GM12874 (cell line): ENCODE results near the gene FXYD3.

ENCODE experiments used
- TF ChIP-seq, protein P1 (sequence below): IDR thresholded peaks from 2 replicates; pipeline ENCODE4 v1.5.1; 2011; ENCODE audit warnings: low read depth, mild to moderate bottlenecking, control low read depth, low read length, moderate library complexity; ENCODE audit not compliant: insufficient read depth

Gene FXYD3

DNA sequence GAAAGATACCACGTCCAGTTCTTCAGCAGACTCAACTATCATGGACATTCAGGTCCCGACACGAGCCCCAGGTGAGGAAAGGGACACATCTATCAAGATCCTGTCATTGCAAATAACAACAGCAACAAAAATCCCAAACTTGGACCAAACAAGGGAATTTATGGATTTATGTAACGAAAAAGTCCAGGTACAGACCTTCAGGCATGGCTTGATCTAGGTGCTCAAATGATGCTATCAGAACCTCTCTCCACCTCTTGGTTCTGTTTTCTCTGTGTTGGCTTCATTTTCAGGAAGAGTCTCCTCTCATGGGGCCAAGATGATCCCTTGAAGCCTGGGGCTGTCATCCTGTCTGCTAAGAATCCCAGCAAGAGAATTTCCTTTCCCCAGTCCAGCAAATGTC is 41.8 kb downstream of the FXYD3 start:
- TF ChIP-seq, protein P1, sequence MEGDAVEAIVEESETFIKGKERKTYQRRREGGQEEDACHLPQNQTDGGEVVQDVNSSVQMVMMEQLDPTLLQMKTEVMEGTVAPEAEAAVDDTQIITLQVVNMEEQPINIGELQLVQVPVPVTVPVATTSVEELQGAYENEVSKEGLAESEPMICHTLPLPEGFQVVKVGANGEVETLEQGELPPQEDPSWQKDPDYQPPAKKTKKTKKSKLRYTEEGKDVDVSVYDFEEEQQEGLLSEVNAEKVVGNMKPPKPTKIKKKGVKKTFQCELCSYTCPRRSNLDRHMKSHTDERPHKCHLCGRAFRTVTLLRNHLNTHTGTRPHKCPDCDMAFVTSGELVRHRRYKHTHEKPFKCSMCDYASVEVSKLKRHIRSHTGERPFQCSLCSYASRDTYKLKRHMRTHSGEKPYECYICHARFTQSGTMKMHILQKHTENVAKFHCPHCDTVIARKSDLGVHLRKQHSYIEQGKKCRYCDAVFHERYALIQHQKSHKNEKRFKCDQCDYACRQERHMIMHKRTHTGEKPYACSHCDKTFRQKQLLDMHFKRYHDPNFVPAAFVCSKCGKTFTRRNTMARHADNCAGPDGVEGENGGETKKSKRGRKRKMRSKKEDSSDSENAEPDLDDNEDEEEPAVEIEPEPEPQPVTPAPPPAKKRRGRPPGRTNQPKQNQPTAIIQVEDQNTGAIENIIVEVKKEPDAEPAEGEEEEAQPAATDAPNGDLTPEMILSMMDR: no peak

DNA sequence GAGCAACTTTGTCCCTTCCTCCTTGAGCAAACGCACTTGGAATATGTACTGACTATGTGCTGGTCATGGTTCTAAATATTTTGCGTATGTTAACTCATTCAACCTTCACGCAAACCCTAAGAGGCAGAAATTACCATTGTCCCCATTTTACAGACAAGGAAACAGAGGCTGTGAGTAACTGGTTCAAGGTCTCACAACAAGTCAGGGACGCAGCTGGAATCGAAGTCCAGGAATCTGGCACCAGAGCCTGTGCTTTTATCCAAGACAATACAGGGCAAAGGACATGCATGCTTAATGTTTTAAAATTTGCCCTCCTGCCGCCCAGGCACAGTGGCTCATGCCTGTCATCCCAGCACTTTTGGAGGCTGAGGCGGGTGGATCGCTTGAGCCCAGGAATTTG is 44.0 kb downstream of the FXYD3 start:
- TF ChIP-seq, protein P1: no peak

DNA sequence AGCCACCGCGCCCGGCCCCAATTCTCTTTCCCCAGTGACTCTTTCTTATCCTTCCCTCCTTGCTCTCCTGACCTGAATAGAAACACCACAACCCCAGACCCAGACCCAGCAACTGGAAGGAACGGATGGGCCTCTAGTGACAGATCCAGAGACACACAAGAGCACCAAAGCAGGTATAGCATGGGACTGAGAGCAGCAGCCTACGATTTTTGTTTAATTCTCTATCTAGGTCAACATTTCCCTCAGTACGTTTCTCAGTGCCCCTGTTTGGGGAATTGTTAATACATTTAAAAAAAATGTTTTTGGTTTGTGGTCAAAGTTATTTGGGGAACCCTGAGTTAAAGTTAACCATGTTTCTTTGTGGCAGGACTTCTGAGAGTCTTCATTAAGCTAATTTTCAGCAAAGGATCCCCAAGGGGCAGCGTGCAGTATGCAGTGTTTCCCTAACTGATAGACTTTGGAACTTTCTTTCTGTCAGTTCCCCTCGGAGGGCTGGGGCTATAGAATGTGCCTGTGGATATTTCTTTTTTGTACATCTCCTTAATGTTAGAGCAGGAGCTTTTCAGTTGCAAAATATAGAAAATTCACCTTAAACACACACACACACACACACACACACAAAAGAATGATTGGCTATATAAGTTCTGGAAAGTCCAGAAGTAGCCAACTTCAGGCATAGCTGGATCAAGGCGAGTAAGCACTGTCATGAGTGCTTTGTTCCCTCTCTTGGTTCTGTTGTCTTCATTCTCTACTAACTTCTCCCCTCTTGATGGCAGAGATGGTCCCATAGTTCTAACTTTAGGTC is 45.2 kb downstream of the FXYD3 start:
- TF ChIP-seq, protein P1: no peak

DNA sequence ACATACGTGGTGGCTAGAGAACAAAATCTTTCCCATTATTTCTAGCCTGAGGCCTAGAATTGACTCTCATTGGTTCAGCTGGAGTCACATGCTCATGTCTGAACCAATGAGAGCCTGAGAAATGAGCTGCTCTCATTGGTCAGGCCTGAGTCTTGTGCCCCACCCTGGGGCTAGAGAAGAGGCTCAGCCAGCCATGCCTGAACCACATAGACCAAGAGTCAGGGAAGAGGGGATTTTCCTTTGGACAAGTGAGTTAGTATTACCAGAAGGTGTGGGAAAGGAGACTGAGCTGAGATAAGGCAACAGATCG is 45.8 kb downstream of the FXYD3 start:
- TF ChIP-seq, protein P1: no peak

DNA sequence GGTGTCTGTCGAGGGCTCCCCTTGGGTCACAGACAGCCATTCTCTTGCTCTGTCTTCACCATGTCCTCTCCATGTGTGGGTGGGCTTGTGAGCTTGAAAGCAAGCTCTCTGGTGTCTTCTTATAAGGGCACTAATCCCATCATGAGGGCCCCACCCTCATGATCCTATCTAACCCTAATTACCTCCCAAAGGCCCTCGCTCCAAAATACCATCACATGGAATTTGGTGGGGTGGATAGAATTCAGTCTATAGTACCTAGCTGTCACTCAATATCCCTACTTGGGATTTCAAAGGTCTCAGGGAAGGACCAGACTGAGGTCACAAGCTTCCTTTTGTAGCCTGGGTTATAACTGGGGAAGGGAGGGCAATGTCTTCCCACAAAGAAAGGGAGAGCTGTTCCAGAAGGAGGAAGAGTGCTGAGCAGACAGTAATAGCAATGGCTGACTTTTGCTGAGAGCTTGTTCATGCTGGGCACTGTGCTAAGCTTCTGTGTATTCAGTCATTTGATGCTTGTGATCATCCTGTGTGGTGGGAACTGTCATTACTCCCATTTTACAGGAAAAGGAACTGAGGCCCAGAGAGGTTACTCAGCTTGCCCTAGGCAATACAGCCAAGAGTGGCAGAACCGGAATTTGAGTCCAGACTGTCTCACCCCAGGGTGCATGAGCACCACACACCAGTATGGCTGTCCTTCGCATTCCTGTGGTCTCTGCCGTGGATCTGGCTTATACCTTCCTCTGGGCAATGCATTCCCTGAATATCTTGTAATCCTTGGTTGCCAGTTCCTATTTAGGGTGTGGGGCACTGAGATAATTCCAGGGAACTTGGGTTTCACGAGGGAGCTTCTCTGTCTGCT is 47.1 kb downstream of the FXYD3 start:
- TF ChIP-seq, protein P1: no peak

DNA sequence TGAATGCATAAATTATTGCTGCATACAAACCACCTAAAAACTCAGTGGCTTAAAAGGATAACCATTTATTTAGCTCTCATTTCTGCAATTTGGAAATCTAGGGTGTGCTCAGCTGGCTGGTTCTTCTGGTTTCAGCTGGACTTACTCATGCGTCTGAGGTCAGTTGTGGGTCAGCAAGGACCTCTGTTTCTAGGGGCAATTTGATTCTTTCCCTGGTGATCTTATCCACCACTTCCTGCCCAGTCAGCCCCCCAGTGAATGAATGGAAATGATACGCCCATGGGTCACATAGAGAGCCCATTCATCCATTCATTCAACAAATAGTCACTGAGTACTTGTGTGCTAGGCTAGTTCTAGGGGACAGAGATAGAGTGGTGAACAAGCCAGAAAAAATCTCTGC is 48.8 kb downstream of the FXYD3 start:
- TF ChIP-seq, protein P1: no peak

DNA sequence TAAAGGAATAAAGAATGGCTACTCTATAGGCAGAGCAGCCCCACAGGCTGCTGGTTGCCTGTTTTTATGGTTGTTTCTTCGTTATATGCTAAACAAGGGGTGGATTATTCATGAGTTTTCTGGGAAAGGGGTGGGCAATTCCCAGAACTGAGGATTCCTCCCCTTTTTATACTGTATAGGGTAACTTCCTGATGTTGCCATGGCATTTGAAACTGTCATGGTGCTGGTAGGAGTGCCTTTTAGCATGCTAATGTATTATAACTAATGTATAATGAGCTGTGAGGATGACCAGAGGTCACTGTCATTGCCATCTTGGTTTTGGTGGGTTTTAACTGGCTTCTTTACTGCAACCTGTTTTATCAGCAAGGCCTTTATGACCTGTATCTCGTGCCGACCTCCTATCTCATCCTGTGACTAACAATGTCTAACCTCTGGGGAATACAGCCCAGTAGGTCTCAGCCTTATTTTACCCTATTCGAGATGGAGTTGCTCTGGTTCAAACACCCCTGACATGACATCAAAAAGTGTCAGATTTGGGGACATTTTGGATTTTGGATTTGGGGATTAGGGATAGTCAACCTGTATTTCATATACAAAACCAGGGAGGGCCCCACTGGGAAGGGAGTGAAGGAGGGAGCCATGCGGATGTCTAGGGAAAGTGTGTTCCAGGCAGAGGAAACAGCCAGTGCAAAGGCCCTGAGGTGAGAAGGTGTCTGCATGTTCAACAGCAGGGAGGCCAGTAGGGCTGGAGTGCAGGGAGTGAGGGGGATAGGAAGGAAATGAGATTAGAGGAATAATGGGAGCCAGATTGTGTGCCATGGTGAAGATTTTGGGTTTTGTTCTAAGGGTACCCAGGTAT is 49.8 kb downstream of the FXYD3 start:
- TF ChIP-seq, protein P1: no peak
